ENCODE measurements around the gene OLA1.

Gene OLA1

GRCh38 chr2:174035981-174036742, 212.2 kb downstream of the OLA1 start:
- DNase-seq (ENCODE audit: low read depth): peak; percentile 35

GRCh38 chr2:174035117-174035635, 213.2 kb downstream of the OLA1 start:
- peak; percentile 72 for DNase-seq (ENCODE audit: low read depth)

GRCh38 chr2:174033163-174033550, 215.2 kb downstream of the OLA1 start:
- DNase-seq (ENCODE audit: low read depth): no peak

GRCh38 chr2:174031226-174031625, 217.1 kb downstream of the OLA1 start:
- DNase-seq (ENCODE audit: low read depth): no peak

GRCh38 chr2:174028935-174029334, 219.4 kb downstream of the OLA1 start:
- no peak for DNase-seq (ENCODE audit: low read depth)

GRCh38 chr2:174027956-174028355, 220.4 kb downstream of the OLA1 start:
- no peak for DNase-seq (ENCODE audit: low read depth)

GRCh38 chr2:174026122-174026845, 222.0 kb downstream of the OLA1 start:
- peak; percentile 79 for DNase-seq (ENCODE audit: low read depth)

- DNase-seq (ENCODE audit: low read depth): peak; percentile 82
Measured at GRCh38 chr2:174025271-174026121, 222.8 kb downstream of the OLA1 start.

- DNase-seq (ENCODE audit: low read depth): peak; percentile 82
Measured at GRCh38 chr2:174024524-174025270, 223.6 kb downstream of the OLA1 start.

GRCh38 chr2:174023591-174024523, 224.5 kb downstream of the OLA1 start:
- DNase-seq (ENCODE audit: low read depth): peak; percentile 89

Measured in EH (cell line).